ENCODE results near the gene RDM1.
"Not testable (repeated sequence)": the region's sequence is repeated elsewhere in the genome, so short reads cannot be mapped to it uniquely, and the experiment has no call there.

RDM1 gene

GRCh38 chr17:35898283-35899070, 32.1 kb downstream of the RDM1 start:
- DNase-seq (ENCODE audit: low spot score), result no peak

GRCh38 chr17:35897772-35898171, 32.8 kb downstream of the RDM1 start:
- not testable (repeated sequence) for DNase-seq (ENCODE audit: low spot score)

- no peak for DNase-seq (ENCODE audit: low spot score)
Observed at GRCh38 chr17:35895636-35896587, 34.7 kb downstream of the RDM1 start.

GRCh38 chr17:35894206-35894605, 36.4 kb downstream of the RDM1 start:
- no peak for DNase-seq (ENCODE audit: low spot score)

GRCh38 chr17:35893751-35894150, 36.8 kb downstream of the RDM1 start:
- DNase-seq (ENCODE audit: low spot score), result no peak

GRCh38 chr17:35892091-35893035, 38.2 kb downstream of the RDM1 start:
- DNase-seq (ENCODE audit: low spot score), result no peak

- DNase-seq (ENCODE audit: low spot score), result no peak
Observed at GRCh38 chr17:35891269-35891668, 39.3 kb downstream of the RDM1 start.

- no peak for DNase-seq (ENCODE audit: low spot score)
Observed at GRCh38 chr17:35890774-35891155, 39.8 kb downstream of the RDM1 start.

GRCh38 chr17:35889818-35890773, 40.5 kb downstream of the RDM1 start:
- DNase-seq (ENCODE audit: low spot score), result no peak

GRCh38 chr17:35889241-35889640, 41.3 kb downstream of the RDM1 start:
- no peak for DNase-seq (ENCODE audit: low spot score)

GRCh38 chr17:35879773-35880654, 50.6 kb downstream of the RDM1 start, which contains the start of gene CCL5:
TSS of gene CCL5 (minus strand) at chr17:35880360.
- no peak for DNase-seq (ENCODE audit: low spot score)

- no peak for DNase-seq (ENCODE audit: low spot score)
Observed at GRCh38 chr17:35878361-35878760, 52.2 kb downstream of the RDM1 start.

GRCh38 chr17:35877345-35878029, 53.1 kb downstream of the RDM1 start:
- no peak for DNase-seq (ENCODE audit: low spot score)

GRCh38 chr17:35876534-35876933, 54.0 kb downstream of the RDM1 start:
- no peak for DNase-seq (ENCODE audit: low spot score)

- DNase-seq (ENCODE audit: low spot score), result no peak
Observed at GRCh38 chr17:35875800-35876139, 54.8 kb downstream of the RDM1 start.

- DNase-seq (ENCODE audit: low spot score), result no peak
Observed at GRCh38 chr17:35875072-35875799, 55.3 kb downstream of the RDM1 start.

- DNase-seq (ENCODE audit: low spot score), result no peak
Observed at GRCh38 chr17:35872196-35872980, 58.2 kb downstream of the RDM1 start.
